OCI-LY1 (cell line): ENCODE results near the gene CYP4Z1.
"Not testable (repeated sequence)": the region's sequence is repeated elsewhere in the genome, so short reads cannot be mapped to it uniquely, and the experiment has no call there.

Experiments used
- CTCF ChIP-seq: fragments of 200-600 bp; sonication (generic), shearing (Covaris generic); IDR thresholded peaks from 2 replicates; pipeline ENCODE4 v1.5.1; 2017; ENCODE audit warnings: mild to moderate bottlenecking, antibody characterized with exemption, low read length, moderate library complexity, mixed read lengths
- EZH2 ChIP-seq: fragments of 200-600 bp; sonication (generic), shearing (Covaris generic); IDR thresholded peaks from 2 replicates; pipeline ENCODE4 v1.8.0; 2017; ENCODE audit warnings: borderline replicate concordance, mixed run types, mild to moderate bottlenecking, antibody characterized with exemption, low read length, moderate library complexity, mixed read lengths

GRCh38 chr1:47143654-47144053 lies 76.6 kb downstream of the CYP4Z1 start:
- TF ChIP-seq CTCF, result peak; percentile 6; the same call in 1 of the 2 replicates
- TF ChIP-seq EZH2, result not testable (repeated sequence)
